ENCODE measurements around the gene FXYD3.
"Not testable (repeated sequence)": the region's sequence is repeated elsewhere in the genome, so short reads cannot be mapped to it uniquely, and the experiment has no call there.

The FXYD3 gene

DNA sequence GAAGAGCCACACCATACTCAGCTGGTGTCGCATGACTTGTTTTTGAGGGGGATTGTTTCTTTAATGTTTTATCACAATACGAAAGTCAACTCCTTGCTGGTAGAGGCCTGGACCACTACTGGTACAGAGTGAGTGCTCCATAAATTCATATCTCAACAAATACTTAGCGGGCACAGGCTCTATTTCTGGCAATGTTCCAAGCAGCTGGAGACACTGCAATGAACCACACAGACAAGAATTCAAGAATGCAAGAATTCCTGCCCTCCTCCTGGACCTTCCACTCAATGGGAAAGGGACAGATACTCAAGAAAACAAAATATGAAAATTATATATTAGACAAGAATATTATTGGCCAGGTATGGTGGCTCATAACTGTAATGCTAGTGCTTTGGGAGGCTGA lies 33.8 kb downstream of the FXYD3 start:
- no peak overlapping the region for H3K27ac ChIP-seq
- no peaks in the 10 kb centered on the region for H3K9me3 ChIP-seq
- TF ChIP-seq CTCF (IDR thresholded peaks at IDR 0.05), result no peak
- DNase-seq, result no peak
- intact Hi-C loops (cut with DNase I; ENCODE audit: low total_unique reads), result no loop called here
- H3K36me3 ChIP-seq, result no peaks in the 10 kb centered on the region
- peaks cover 0 to 20% (median 13%) of the 10 kb centered on the region in 4 donors for H3K4me1 ChIP-seq
- H3K4me3 ChIP-seq, result no peak overlapping the region
- peaks cover 0 to 28% of the 10 kb centered on the region in 2 donors for H3K27me3 ChIP-seq

DNA sequence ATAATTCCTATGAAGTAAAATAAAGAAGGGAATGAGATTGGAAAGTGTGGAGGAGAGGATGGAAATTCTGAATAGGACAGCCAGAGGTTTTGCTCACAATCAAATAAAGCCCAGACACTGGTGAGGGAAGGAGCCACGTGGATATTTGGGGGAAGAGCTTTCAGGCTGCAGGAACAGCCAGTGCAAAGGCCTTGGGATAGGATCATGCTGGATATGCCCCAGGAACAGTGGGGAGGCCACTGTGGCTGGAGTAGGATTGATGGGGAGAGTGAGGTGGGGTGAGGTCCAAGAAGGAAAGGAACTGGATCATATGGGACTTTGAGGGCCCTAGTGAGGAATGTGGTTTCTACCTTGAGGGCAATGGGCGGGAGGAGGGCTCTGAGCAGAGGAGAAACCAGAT lies 34.8 kb downstream of the FXYD3 start:
- TF ChIP-seq CTCF (IDR thresholded peaks at IDR 0.05), result no peak
- no peak overlapping the region for H3K4me3 ChIP-seq
- H3K27me3 ChIP-seq, result peaks cover 0 to 38% of the 10 kb centered on the region in 2 donors
- intact Hi-C loops (cut with DNase I; ENCODE audit: low total_unique reads), result no loop called here
- no peak for DNase-seq
- H3K4me1 ChIP-seq, result peaks cover 0 to 26% (median 20%) of the 10 kb centered on the region in 4 donors
- H3K27ac ChIP-seq, result no peak overlapping the region
- H3K36me3 ChIP-seq, result no peaks in the 10 kb centered on the region
- no peaks in the 10 kb centered on the region for H3K9me3 ChIP-seq

- DNase-seq, result no peak
- Histone ChIP-seq H3K9me3 (no peaks in the 10 kb centered on the region), H3K27me3 (peaks cover 0 to 42% of the 10 kb centered on the region in 2 donors), H3K27ac (no peak overlapping the region), H3K36me3 (no peaks in the 10 kb centered on the region), H3K4me1 (peaks cover 0 to 33% (median 22%) of the 10 kb centered on the region in 4 donors), H3K4me3 (no peak overlapping the region)
- TF ChIP-seq CTCF (IDR thresholded peaks at IDR 0.05), result no peak
- intact Hi-C loops (cut with DNase I; ENCODE audit: low total_unique reads), result no loop called here
Observed at GRCh38 chr19:35151273-35152065, 35.8 kb downstream of the FXYD3 start.

- intact Hi-C loops (cut with DNase I; ENCODE audit: low total_unique reads); H3K27ac ChIP-seq; DNase-seq; H3K4me3 ChIP-seq; H3K36me3 ChIP-seq; H3K9me3 ChIP-seq: not testable (repeated sequence)
- Histone ChIP-seq H3K4me1 (peaks cover 0 to 29% (median 22%) of the 10 kb centered on the region in 4 donors), H3K27me3 (peaks cover 0 to 42% of the 10 kb centered on the region in 2 donors)
Observed at GRCh38 chr19:35153129-35153522, 37.5 kb downstream of the FXYD3 start.

DNA sequence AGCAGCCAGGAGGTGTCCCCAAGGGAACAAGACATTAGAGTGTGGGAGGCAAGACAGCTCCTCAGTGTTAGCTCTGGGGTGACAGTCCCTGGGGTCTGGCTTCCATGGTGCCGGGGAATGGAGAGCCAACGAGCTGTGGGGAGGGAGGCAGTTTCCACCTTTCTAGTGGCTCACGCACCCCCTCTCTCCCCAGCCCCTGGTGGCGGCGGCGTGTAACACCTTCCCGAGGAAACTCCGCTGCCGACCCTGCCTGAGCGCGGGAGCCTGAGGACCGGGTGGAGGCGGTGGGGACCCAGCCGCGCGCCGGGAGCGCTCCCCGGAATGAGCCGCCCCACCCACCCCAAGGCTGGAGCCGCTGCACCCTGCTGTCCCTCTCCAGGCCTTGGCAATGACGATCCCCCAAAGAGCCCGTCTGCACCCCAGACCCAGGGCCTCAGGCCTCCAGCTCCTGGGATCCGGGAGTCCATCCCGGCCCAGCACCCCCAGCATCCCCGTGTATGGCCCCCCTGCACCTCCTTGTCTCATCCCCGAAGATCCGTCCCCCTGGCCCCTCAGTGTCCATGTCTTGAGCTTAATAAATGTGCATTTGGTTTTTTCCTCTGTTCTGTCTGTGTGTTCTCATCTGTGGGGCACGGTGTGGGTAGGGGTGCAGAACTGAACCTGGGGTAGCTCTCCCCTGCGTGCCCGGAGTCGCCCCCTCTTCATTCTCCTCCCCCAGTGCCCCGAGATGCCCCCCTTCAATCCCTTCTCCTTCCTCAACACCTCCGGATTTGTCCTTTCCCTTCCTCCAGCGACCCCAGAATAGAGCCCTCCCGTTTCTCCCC lies 38.3 kb downstream of the FXYD3 start:
- Histone ChIP-seq H3K4me3 (peak overlapping the region; percentile 57 to 63), H3K27ac (peak overlapping the region; percentile 57 to 58), H3K27me3 (peaks cover 0 to 42% of the 10 kb centered on the region in 2 donors), H3K36me3 (peaks cover 0 to 10% (median 4%) of the 10 kb centered on the region in 3 donors), H3K9me3 (no peaks in the 10 kb centered on the region), H3K4me1 (peaks cover 0 to 29% (median 22%) of the 10 kb centered on the region in 4 donors)
- TF ChIP-seq CTCF (IDR thresholded peaks at IDR 0.05), result peak; percentile 36 to 43
- intact Hi-C loops (cut with DNase I; ENCODE audit: low total_unique reads), result no loop called here
- DNase-seq, result no peak

All from tibial artery (tissue), 4 donors.